ENCODE data around the gene IFTAP. TPM values are rescaled to one million over a fixed set of nuclear protein-coding genes. Genes with fewer than 3 reads are reported as not detected.

Gene IFTAP
- total RNA-seq, 1 donor, result 25.5 TPM

- no peak for DNase-seq (ENCODE audit: low read depth)
- no peak overlapping the region for H3K4me3 ChIP-seq (ENCODE audit: low read depth, low read length)
- TF ChIP-seq CTCF (IDR thresholded peaks at IDR 0.05; ENCODE audit: insufficient read depth, low read depth, low read length), result no peak
Observed at GRCh38 chr11:36605221-36606216, 11.2 kb downstream of the IFTAP start.

- no peak for TF ChIP-seq CTCF (IDR thresholded peaks at IDR 0.05; ENCODE audit: insufficient read depth, low read depth, low read length)
- DNase-seq (ENCODE audit: low read depth), result no peak
- no peak overlapping the region for H3K4me3 ChIP-seq (ENCODE audit: low read depth, low read length)
Observed at GRCh38 chr11:36608491-36609199, 14.3 kb downstream of the IFTAP start.

DNA sequence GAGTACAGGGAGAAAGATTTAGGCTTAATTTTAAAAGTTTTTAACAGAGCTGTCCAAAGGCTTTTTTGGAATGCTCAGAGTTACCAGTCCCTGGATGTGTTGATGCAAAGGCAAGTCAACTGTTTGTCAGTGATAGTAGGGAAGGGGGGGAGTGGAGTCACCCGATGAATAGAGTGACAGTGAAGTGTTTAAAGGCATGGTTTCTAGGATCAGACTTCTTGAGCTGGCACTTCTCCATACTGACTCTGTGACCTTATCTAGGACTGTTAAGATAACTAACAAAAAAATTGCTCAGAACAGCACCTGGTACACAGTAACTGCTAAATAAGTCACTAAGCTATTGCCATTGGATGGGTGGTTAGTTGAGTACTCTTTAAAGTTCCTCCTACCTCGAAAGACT lies 15.1 kb downstream of the IFTAP start:
- no peak for DNase-seq (ENCODE audit: low read depth)
- TF ChIP-seq CTCF (IDR thresholded peaks at IDR 0.05; ENCODE audit: insufficient read depth, low read depth, low read length), result no peak
- H3K4me3 ChIP-seq (ENCODE audit: low read depth, low read length), result no peak overlapping the region

DNA sequence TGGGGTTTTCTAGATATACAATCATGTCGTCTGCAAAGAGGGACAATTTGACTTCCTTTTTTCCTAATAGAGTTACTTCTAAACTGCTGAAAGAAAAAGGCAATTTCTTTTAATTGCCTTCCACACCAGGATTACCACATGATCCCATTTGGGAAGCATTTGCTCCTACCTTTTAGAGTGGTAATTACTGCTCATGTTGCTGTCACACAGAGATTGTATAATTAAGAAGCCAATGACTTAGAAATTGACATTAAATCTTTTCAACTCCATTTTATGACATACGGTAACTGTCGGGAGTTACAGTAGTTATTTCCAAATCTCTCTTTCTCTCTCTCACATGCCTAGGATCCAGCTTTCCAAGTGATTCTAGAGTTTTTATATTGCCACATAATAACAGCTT lies 21.5 kb downstream of the IFTAP start:
- DNase-seq (ENCODE audit: low read depth), result no peak

GRCh38 chr11:36617543-36618362 lies 23.5 kb downstream of the IFTAP start:
- no peak overlapping the region for H3K4me3 ChIP-seq (ENCODE audit: low read depth, low read length)
- no peak for DNase-seq (ENCODE audit: low read depth)
- no peak for TF ChIP-seq CTCF (IDR thresholded peaks at IDR 0.05; ENCODE audit: insufficient read depth, low read depth, low read length)

More for the DNA sequence above, 21.5 kb downstream of the IFTAP start:
- TF ChIP-seq CTCF (IDR thresholded peaks at IDR 0.05; ENCODE audit: insufficient read depth, low read depth, low read length), result no peak
- H3K4me3 ChIP-seq (ENCODE audit: low read depth, low read length), result no peak overlapping the region

- no peak for TF ChIP-seq CTCF (IDR thresholded peaks at IDR 0.05; ENCODE audit: insufficient read depth, low read depth, low read length)
- no peak for DNase-seq (ENCODE audit: low read depth)
- no peak overlapping the region for H3K4me3 ChIP-seq (ENCODE audit: low read depth, low read length)
Observed at GRCh38 chr11:36618363-36619047, 24.2 kb downstream of the IFTAP start.
